GM12872 (cell line): ENCODE results near the gene SGPP1.

Experiments
- CTCF ChIP-seq: IDR thresholded peaks from 3 replicates; pipeline ENCODE4 v1.5.1; 2011; ENCODE audit warnings: low read depth, mild to moderate bottlenecking, low read length, moderate library complexity; ENCODE audit not compliant: insufficient read depth

Gene SGPP1

GRCh38 chr14:63745858-63746425, 18.1 kb upstream of the SGPP1 start:
- TF ChIP-seq CTCF = no peak

DNA sequence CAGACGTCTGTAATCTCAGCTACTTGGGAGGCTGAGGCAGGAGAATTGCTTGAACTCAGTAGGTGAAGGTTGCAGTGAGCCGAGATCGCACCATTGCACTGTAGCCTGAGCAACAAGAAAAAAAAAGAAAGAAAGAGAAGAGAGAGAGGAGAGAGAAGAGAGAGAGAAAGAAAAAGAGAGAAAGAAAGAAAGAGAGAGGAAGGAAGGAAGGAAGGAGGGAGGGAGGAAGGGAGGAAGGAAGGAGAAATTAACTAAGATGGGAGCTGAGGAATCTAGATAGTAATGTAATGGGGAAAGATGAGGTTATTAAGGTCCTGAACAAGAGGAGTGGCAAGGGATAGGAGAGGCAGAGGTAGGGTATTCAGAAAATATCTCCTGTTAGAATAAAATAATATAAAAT, 17.4 kb upstream of the SGPP1 start:
- TF ChIP-seq CTCF = no peak

DNA sequence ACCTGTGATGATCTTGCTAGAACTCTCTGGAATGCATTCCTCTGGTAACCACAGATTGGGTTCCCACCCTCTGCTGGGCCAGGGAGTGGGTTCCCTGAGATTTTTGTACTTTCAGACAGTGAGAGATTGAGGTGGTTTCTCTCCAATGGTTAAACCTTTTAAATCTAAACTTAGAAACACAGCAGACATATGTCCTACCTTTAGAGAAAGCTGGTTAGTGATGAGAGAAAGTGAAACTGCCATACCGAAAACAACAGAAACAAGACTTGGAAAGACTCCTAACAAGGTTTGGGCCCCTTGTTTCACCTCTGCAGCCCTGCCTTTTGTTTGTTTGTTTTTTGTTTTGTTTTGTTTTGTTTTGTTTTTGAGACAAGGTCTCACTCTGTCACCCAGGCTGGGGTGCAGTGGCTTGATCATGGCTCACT, 9.7 kb upstream of the SGPP1 start:
- TF ChIP-seq CTCF = no peak

DNA sequence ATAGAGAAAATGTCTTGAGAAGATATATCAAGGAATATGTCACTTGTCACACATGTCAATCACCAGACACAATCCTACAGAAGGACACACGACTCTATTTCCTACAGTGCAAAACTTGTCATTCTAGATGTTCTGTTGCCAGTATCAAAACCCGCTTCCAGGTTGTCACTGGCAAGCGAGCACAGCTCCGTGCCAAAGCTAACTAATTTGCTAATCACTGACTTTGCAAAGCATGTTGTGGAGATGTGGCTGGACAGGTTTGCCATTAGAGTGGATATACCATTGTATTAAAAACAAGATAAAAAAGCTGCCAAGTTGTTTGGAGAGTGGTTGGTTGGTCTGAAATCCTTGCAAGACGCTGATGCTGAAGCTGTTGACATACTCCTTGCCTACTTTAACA, 7.9 kb upstream of the SGPP1 start:
- TF ChIP-seq CTCF = no peak

DNA sequence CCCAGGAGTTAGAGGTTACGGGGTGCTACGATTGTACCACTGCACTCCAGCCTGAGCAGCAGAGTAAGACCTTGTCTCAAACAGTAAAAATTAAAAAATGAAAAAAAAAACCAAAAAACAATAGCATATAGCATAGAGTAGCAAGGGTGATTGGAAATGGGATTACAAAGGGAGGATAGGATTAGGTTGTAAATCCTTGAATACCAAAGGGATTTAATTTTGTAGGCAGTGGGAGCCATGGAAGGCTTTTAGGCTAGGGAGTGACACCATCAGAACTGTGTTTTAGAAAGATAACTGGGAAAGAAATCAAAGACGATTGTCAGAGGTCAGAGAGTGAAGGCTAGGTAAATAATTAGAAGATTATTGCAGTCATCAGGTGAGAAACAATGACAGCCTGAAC, 2.8 kb upstream of the SGPP1 start:
- no peak for TF ChIP-seq CTCF

GRCh38 chr14:63727231-63727735, 582 bp downstream of the SGPP1 start:
- TF ChIP-seq CTCF = no peak

DNA sequence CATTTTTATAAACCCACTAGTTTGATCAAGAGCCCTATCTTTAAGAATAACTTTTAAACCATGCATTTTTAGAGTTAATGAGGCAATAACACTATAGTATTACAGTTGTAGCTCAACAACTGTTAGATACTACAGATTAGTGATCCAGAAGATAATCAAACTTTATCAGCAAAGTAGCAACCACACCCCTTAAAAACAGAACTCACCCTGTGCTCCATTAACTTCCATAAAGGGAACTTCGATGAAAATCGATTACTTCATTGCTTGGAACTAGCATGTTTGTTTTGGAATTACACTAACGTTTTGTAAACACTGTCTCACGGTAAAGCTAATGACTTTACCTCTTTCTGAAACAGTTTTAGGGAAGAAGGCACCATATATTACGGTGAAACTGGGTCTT, 1.4 kb downstream of the SGPP1 start:
- no peak for TF ChIP-seq CTCF
